ENCODE measurements around the gene PRX.

- TF ChIP-seq CTCF (conservative IDR thresholded peaks at IDR 0.05; ENCODE audit: low read depth, low read length) (no peak), EZH2 (IDR thresholded peaks at IDR 0.05; ENCODE audit: borderline replicate concordance, low read depth, low read length, poor library complexity, severe bottlenecking) (no peak)
These were observed 53.0 kb downstream of the PRX start for GRCh38 chr19:40360020-40360707.
